ENCODE measurements around the gene CNOT1.
"Not testable (repeated sequence)": the region's sequence is repeated elsewhere in the genome, so short reads cannot be mapped to it uniquely, and the experiment has no call there.

The CNOT1 gene

DNA sequence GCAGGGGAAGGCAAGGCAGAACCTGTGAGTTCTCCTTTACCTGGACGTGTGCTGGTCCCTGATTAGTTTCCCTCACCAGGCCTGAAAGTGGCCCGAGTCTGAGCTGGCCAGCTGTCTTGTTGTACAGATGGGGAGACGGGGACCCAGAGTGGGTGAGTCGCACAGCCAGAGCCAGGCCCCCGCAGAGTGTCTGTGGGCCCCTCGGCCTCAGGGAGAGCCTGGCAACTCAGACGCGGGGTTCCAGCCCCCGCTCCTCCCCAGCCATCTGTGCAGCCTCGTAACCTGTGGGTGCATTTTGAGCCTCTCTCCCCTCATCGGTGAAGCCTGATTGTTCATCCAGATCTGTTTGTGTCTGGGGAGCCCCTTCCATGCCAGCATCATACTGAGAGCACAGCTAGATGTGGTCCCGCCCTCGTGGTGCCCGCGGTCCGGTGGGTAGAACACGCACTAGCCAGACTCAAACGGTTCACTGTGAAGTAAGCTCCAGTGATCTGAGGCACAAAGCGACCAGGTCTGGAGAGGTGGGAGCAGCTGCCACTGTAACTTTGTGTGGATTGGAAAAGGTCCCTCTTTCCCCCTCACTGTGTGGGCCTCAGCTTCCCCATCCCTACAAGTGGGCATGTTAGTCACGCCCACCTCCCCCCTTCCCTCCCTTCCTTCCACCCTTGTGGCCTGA, 135.7 kb downstream of the CNOT1 start:
- intact Hi-C loops (cut with DNase I): no loop called here
- peak in 2 of 10 donors; percentile 82 to 91 for DNase-seq

- DNase-seq: peak in 3 of 10 donors; percentile 54 to 88 (median 85)
- intact Hi-C loops (cut with DNase I): no loop called here
Observed at GRCh38 chr16:58492735-58493134, 136.9 kb downstream of the CNOT1 start.

DNA sequence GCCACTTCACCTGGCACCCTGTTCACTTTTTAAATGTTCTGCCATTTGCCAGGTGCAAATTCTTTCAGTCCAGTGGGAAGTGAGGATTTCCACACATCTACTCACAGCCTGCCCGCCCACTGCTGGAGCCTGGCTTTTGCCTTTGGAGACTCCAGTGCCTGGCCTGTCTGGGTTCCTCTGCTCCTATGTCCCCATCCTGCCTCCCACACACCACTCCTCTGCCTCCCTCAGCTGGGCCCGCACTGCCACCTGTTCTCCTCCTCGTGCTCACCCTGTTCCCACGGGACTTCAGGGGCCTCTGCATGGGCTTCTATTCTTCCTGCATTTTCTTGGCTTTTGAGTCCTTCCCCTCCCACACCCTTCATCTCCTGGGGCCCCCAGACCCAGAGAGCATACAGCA, 137.6 kb downstream of the CNOT1 start:
- peak in 3 of 10 donors; percentile 38 to 88 (median 83) for DNase-seq
- intact Hi-C loops (cut with DNase I): no loop called here

DNA sequence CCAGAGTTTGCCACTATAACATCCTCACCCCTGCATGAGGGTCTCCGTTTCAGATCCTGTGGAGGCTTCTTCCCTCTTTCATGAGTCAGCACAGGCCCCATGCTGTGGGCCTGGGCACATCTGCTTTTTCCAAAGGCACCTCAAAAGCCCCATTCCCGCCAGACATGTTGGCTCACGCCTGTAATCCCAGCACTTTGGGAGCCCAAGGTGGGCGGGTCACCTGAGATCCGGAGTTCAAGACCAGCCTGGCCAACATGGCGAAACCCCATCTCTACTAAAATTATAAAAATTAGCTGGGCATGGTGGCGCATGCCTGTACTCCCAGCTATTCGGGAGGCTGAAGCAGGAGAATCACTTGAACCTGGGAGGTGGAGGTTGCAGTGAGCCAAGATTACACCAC, 139.1 kb downstream of the CNOT1 start:
- peak in 2 of 10 donors; percentile 31 to 73 for DNase-seq
- intact Hi-C loops (cut with DNase I): not testable (repeated sequence)

GRCh38 chr16:58490065-58490464, 139.6 kb downstream of the CNOT1 start:
- peak in 2 of 10 donors; percentile 34 to 53 for DNase-seq
- intact Hi-C loops (cut with DNase I): no loop called here

DNA sequence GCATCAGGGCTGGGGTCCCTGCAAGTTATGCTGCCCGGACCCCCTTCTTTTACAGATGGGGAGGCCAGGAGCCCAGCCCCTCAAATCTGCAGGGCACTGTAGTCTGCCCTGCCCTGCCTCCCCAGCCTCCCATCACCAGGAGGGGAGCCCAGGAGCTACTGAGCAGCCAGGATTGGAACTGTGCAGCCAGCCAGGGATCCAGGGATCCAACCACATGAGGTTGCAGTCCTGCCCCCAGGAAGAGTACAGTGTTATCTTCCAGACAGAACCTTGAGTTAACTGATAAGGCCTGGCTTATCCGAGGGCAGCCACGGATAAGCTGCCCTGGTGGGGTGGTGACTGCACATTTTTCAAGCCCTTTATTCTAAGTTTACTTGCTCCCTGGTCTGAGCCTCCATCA, 141.1 kb downstream of the CNOT1 start:
- peak in 2 of 10 donors; percentile 60 to 62 for DNase-seq
- intact Hi-C loops (cut with DNase I): loop anchor here (10.0 kb wide), 1 partner anchor 464 kb away; the partner anchor contains the start of gene MMP15

DNA sequence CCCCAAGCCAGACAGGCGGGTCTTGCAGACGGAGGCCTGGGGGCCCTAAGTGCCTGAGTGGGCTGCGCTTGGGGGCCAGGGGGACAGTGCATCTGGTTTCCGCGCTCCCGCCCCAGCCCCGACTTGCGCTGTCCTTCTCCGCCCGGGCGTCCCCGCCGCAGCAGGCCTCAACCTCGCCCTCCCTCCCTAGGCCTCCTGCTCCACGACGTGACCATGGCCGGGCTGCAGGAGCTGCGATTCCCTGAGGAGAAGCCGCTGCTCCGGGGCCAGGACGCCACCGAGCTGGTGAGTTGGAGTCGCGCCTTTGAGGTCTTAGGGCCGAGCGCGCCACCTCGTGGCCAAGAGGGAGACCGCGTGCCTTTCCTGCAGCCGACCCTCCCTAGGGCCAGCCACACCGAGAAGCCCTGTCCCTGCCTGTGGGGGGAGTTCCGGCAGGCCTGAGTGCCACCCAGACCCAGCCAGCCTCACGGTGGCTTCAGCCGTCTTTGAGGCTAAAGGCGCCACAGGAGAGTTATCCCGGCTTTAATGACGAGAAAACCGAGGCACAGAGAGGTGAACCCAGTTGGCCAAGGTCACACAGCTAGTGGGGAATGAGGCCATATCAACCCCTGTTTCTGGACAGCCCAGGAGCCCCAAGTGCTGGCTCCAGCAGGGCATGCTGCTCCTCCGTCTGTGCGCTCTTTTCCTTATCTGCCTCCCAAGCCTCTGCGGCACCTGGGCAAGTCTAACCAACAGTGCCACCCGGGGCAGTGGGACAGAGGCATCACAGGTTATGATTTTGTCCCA, 141.9 kb downstream of the CNOT1 start:
- peak; percentile 76 to 98 (median 86) for DNase-seq
- intact Hi-C loops (cut with DNase I): loop anchor here (2.0 to 10.0 kb wide), 2 partner anchors 151 to 463 kb away; partner anchors contain the start of gene MMP15

- intact Hi-C loops (cut with DNase I): loop anchor here (10.0 kb wide), 1 partner anchor 461 kb away; the partner anchor contains the start of gene MMP15
- peak in 3 of 10 donors; percentile 60 to 85 (median 81) for DNase-seq
Observed at GRCh38 chr16:58485184-58485887, 144.3 kb downstream of the CNOT1 start.

GRCh38 chr16:58481931-58482330, 147.7 kb downstream of the CNOT1 start:
- peak in 1 of 10 donors; percentile 25 for DNase-seq
- intact Hi-C loops (cut with DNase I): loop anchor here (10.0 kb wide), 1 partner anchor 457 kb away; the partner anchor contains the start of gene MMP15

- intact Hi-C loops (cut with DNase I): loop anchor here (10.0 kb wide), 1 partner anchor 457 kb away; the partner anchor contains the start of gene MMP15
- DNase-seq: peak in 2 of 10 donors; percentile 27 to 62
Observed at GRCh38 chr16:58481226-58481869, 148.3 kb downstream of the CNOT1 start.

DNA sequence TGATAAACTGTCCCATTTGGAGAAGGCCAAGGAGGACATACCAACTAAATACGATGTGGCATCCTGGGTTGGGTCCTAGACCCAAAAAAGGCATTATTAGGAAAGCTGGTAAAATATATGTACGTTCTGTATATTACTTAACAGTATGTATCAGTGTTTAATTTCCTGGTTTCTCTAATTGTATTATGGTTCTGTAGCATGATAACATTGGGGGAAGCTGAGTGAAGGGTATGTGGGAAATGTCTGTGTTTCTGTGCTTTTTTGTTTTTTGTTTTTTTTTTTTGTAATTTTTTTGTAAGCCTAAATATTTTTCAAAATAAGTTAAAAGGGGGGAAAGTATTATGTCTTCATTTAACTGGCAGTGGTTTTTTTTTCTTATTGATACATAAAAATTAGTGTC, 151.2 kb downstream of the CNOT1 start:
- intact Hi-C loops (cut with DNase I): no loop called here
- no peak for DNase-seq

- intact Hi-C loops (cut with DNase I): no loop called here
- DNase-seq: no peak
Observed at GRCh38 chr16:58476791-58477190, 152.8 kb downstream of the CNOT1 start.

GRCh38 chr16:58475091-58475619, 154.5 kb downstream of the CNOT1 start:
- intact Hi-C loops (cut with DNase I): no loop called here
- DNase-seq: no peak

DNA sequence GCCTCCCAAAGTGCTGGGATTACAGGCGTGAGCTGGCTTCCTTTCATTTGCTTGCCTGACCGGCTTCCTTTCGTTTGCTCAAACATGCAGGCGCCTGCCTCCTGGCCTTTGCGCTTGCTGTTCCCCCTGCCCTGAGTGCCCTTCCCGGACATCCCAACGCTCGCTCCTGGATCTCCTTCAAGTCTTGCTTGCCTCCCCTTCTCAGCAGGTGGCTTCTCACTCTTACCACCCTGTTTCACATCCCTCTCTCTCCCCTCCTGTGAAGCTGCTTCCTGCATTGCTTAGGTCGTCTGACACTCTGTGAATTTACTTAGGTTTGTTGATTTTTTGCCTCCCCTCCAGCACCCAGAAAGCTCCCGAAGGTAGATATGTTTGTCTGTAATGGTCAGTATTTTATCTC, 155.3 kb downstream of the CNOT1 start:
- intact Hi-C loops (cut with DNase I): no loop called here
- peak in 1 of 10 donors; percentile 67 for DNase-seq

DNA sequence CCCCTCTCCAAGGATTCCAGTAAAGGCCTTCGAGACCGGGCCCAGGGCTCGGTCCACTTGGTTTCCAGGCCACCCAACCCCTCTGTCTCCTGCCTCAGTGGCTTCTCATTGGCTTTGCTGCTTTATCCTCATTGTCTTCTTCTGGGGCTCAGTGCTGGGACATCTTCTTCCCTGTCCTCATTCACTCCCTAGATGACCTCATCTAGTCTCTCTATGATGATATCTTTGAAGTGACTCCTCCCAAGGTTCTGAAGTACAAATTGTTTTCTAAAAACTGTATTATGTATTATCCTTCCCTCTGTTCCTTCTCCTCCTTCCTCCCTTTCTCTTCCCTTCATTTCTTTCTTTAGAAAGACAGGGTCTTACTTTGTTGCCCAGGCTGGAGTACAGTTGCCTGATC, 156.8 kb downstream of the CNOT1 start:
- intact Hi-C loops (cut with DNase I): no loop called here
- no peak for DNase-seq

DNA sequence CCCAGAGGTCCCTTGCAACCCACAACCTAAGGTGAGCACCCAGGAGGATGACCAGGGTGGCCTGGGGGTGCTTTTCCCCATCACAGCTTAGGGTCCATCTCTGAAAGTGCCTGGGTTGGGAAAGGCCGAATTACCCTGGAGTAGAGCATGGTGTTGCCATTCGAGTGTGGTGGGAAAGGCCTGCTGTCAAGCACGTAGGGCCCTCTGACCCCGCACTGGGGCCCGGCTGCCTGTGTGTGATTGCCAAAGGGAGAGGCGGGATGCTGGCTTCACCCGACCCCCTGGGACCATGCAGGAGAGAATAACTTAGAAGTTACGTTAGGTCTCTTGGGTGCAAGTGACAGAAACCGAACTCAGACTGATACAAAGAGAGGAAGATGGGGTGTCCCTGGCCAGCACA, 157.4 kb downstream of the CNOT1 start:
- intact Hi-C loops (cut with DNase I): no loop called here
- no peak for DNase-seq

DNA sequence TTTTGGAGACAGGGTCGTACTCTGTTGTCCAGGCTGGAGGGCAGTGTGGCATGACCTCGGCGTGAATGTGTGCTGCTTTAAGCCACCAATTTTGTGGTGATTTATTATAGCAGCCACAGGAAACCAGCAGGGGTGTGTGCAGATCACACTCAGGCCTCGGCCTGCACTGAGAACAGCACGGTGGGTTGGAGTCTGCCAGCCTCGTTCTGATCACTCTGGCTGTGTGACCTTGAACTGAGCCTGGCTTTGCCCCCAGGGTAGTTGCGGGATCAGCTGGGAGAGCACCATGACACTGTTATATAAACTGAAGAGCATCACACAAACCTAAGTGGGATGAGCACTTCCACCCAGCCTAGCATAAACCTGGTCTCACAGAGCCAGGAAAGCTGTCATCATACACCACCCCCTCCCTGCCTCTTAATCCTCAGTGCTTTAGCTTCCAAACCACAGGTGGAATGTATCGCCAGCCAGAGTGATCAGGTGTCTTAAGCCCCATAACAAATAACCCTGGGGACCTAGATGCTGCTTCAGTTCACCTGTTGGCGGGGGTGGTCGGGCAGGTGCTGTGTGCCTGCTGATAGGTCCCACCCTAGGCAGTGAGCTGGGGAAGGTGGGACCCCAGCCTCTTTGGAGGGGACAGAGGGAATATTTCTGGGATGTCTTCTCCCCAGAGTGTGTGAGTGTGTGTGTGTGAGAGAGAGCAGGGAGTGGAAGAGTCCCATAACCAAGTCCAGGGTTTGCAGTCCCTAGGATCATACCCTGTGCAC, 158.2 kb downstream of the CNOT1 start:
- peak in 1 of 10 donors; percentile 31 for DNase-seq
- intact Hi-C loops (cut with DNase I): no loop called here

Measured in posterior cingulate gyrus (tissue), 11 donors.